NCI-H510A (cell line): ENCODE results near the gene TMEM178A.

Source experiments
- DNase-seq: peaks from one replicate; lab custom pipeline; 2025; lab: John Stamatoyannopoulos, UW

The TMEM178A gene

DNA sequence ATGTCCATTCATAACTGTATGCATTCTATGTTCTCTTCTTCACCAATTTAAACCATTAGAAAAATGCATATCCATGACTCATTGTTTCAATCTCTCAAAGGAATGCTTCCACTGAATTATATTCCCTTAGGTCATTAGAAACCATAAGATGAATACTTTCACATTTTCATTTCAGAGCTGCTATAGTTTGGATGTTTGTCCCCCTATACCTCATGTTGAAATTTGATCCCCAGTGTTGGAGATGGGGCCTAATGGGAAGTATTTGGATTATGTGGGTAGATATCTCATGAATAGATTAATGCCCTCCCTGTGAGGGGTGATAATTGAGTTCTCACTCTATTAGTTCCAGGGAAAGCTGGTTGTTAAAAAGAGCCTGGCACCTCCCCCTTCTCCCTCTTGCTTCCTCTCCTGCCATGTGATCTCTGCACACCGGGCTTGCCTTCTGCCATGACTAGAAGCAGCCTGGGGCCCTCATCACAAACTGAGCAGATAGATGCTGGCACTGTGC lies 77.6 kb downstream of the TMEM178A start:
- DNase-seq = no peak

DNA sequence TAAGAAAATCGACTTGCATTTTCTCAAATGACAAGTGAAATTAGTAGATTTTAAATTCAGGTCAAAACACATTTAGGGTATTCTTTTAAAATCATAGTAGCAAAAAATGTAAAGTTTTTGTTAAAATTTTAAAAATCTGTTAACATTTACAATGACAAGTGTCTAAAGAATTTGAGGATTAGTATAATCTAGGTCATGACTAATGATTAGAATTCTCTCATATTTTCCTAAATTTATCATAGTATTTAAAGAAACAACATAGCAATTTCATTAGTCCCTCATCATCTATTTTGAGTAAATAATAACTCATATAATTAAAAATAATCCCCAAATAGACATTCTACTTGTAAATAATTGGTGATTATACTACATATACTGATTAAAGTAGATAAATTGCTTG lies 89.7 kb downstream of the TMEM178A start:
- DNase-seq = no peak

DNA sequence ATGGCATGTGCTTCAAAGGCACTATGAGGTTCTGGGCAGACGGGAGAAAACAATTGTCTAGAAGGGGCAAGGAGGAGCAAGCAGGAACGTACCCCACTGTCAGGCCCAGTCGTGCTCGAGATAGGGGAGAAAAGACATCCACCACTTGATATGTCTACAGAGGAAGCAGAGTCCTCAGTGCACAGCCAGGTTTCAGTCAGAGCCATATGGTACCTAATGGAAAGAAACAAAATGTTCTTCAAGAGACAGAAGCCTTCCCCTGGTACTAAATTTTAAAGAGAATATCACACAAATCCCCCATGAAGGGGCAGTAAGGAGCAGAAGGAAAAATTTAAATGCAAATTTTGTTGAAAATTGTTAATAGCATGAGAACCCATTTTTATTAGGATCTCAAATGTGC lies 91.4 kb downstream of the TMEM178A start:
- DNase-seq = no peak

DNA sequence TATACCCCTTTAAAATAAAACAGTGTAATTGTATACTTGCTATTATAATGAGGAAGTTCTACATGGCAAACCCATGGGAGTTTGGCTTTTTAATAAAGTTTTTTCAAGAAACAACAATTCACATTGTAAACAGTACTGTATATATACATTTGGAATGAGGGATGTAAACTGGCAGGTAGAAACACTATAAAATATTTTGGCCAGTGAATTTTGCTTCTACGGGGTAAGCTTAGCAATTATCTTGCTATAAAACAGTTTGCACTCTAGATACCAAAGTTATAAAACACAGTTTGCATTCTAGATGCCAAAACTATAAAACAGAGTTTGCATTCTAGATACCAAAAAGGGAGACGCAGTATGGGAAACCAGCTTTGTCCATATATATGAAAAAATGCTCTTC lies 96.7 kb downstream of the TMEM178A start:
- DNase-seq = no peak
